Epithelial cell of esophagus (primary cell): ENCODE data around the gene FAM184B.
A peak's percentile ranks its signal among the peaks of the same experiment; 100 is the strongest.

Experiments
- DNase-seq: peaks from one replicate; pipeline ENCODE4 v3.0.0; 2010; ENCODE audit warnings: low read depth
- H3K4me3 ChIP-seq: 2 replicates; pipeline ENCODE4 v1.5.1; 2011; ENCODE audit warnings: mild to moderate bottlenecking, low read length, control low read depth
- CTCF ChIP-seq: IDR thresholded peaks from 2 replicates; pipeline ENCODE4 v1.5.1; 2011; ENCODE audit warnings: low read depth, mild to moderate bottlenecking, low read length, control low read depth, inconsistent platforms; ENCODE audit not compliant: insufficient read depth; ENCODE audit errors: missing control alignments

FAM184B gene

GRCh38 chr4:17812125-17812524 lies 30.7 kb upstream of the FAM184B start:
- H3K4me3 ChIP-seq, result peak overlapping the region; percentile 89
- TF ChIP-seq CTCF, result no peak
- no peak for DNase-seq

GRCh38 chr4:17811078-17811603 lies 29.7 kb upstream of the FAM184B start:
- no peak for TF ChIP-seq CTCF
- DNase-seq, result no peak
- H3K4me3 ChIP-seq, result peak overlapping the region; percentile 89

GRCh38 chr4:17810260-17811077 lies 29.0 kb upstream of the FAM184B start, which contains the start of the genes DCAF16 and NCAPG:
Gene DCAF16, minus strand, starts transcription at chr4:17810757. Its CDS starts 6,616 bp downstream, at chr4:17804141.
Gene NCAPG, plus strand, starts transcription at chr4:17810979. Its CDS starts 99 bp downstream, at chr4:17811078.
- peak; percentile 99 for DNase-seq
- no peak for TF ChIP-seq CTCF
- H3K4me3 ChIP-seq, result peak within 1 kb of the TSS; percentile 89

GRCh38 chr4:17809667-17810066 lies 28.2 kb upstream of the FAM184B start:
- DNase-seq, result no peak
- no peak for TF ChIP-seq CTCF
- H3K4me3 ChIP-seq, result peak overlapping the region; percentile 89

- peak; percentile 17 for DNase-seq
- peak overlapping the region; percentile 39 for H3K4me3 ChIP-seq
- TF ChIP-seq CTCF, result no peak
Measured at GRCh38 chr4:17807446-17807845, 26.0 kb upstream of the FAM184B start.

- no peak overlapping the region for H3K4me3 ChIP-seq
- no peak for TF ChIP-seq CTCF
- no peak for DNase-seq
Measured at GRCh38 chr4:17805580-17806155, 24.2 kb upstream of the FAM184B start.
